Stomach smooth muscle (tissue), 2 donors: ENCODE measurements around the gene PNKD.

Experiments
- H3K27ac ChIP-seq: one replicate; pipeline ENCODE4 v1.7.0; 2013; ENCODE audit warnings: mild to moderate bottlenecking, low read length, inconsistent platforms
- H3K27me3 ChIP-seq, 2 donors: one replicate each; pipeline ENCODE4 v1.7.0; 2013; ENCODE audit warnings: low read length in 2 of 2; ENCODE audit not compliant: insufficient read depth in 2 of 2, control insufficient read depth in 1 of 2
- H3K36me3 ChIP-seq, 2 donors: one replicate each; pipeline ENCODE4 v1.7.0; 2013; ENCODE audit warnings: low read length in 2 of 2; ENCODE audit not compliant: control insufficient read depth in 2 of 2, insufficient read depth in 2 of 2
- H3K4me1 ChIP-seq: one replicate; pipeline ENCODE4 v1.7.0; 2013; ENCODE audit warnings: low read length; ENCODE audit not compliant: control insufficient read depth, insufficient read depth
- H3K4me3 ChIP-seq, 2 donors: one replicate each; pipeline ENCODE4 v1.7.0; 2013; ENCODE audit warnings: low read length in 2 of 2
- H3K9ac ChIP-seq, 2 donors: one replicate each; pipeline ENCODE4 v1.7.0; 2013; ENCODE audit warnings: low read length in 2 of 2, mild to moderate bottlenecking in 1 of 2
- H3K9me3 ChIP-seq, 2 donors: one replicate each; pipeline ENCODE4 v1.7.0; 2013; ENCODE audit warnings: low read length in 2 of 2; ENCODE audit not compliant: control insufficient read depth in 2 of 2
- donor health status: healthy.
- donor health status: Pancreatic carcinoma.

Gene PNKD

GRCh38 chr2:218329826-218330593, 59.7 kb downstream of the PNKD start:
- no peak overlapping the region for H3K27ac ChIP-seq
- no peaks in the 10 kb centered on the region for H3K4me1 ChIP-seq
- no peaks in the 10 kb centered on the region for H3K36me3 ChIP-seq
- no peaks in the 10 kb centered on the region for H3K9me3 ChIP-seq
- no peaks in the 10 kb centered on the region for H3K27me3 ChIP-seq
- H3K9ac ChIP-seq: no peak overlapping the region
- H3K4me3 ChIP-seq: no peak overlapping the region

- Histone ChIP-seq H3K4me1 (no peaks in the 10 kb centered on the region), H3K4me3 (no peak overlapping the region), H3K27ac (no peak overlapping the region), H3K9me3 (no peaks in the 10 kb centered on the region), H3K36me3 (no peaks in the 10 kb centered on the region), H3K9ac (no peak overlapping the region), H3K27me3 (no peaks in the 10 kb centered on the region)
These were observed 61.4 kb downstream of the PNKD start for GRCh38 chr2:218331745-218332144.

GRCh38 chr2:218332288-218332687, 62.0 kb downstream of the PNKD start:
- H3K4me1 ChIP-seq: no peaks in the 10 kb centered on the region
- H3K27ac ChIP-seq: no peak overlapping the region
- H3K4me3 ChIP-seq: no peak overlapping the region
- no peak overlapping the region for H3K9ac ChIP-seq
- no peaks in the 10 kb centered on the region for H3K27me3 ChIP-seq
- no peaks in the 10 kb centered on the region for H3K9me3 ChIP-seq
- no peaks in the 10 kb centered on the region for H3K36me3 ChIP-seq

- no peak overlapping the region for H3K4me3 ChIP-seq
- H3K27ac ChIP-seq: no peak overlapping the region
- no peak overlapping the region for H3K9ac ChIP-seq
- no peaks in the 10 kb centered on the region for H3K27me3 ChIP-seq
- H3K9me3 ChIP-seq: no peaks in the 10 kb centered on the region
- no peaks in the 10 kb centered on the region for H3K4me1 ChIP-seq
- H3K36me3 ChIP-seq: no peaks in the 10 kb centered on the region
These were observed 62.8 kb downstream of the PNKD start for GRCh38 chr2:218332920-218333645.

- no peak overlapping the region for H3K27ac ChIP-seq
- H3K4me1 ChIP-seq: no peaks in the 10 kb centered on the region
- H3K9ac ChIP-seq: no peak overlapping the region
- H3K36me3 ChIP-seq: no peaks in the 10 kb centered on the region
- no peaks in the 10 kb centered on the region for H3K9me3 ChIP-seq
- H3K4me3 ChIP-seq: no peak overlapping the region
- no peaks in the 10 kb centered on the region for H3K27me3 ChIP-seq
These were observed 64.2 kb downstream of the PNKD start for GRCh38 chr2:218334531-218334930.

- Histone ChIP-seq H3K27me3 (no peaks in the 10 kb centered on the region), H3K27ac (no peak overlapping the region), H3K4me3 (no peak overlapping the region), H3K9ac (no peak overlapping the region), H3K9me3 (no peaks in the 10 kb centered on the region), H3K4me1 (no peaks in the 10 kb centered on the region), H3K36me3 (no peaks in the 10 kb centered on the region)
These were observed 70.3 kb downstream of the PNKD start for GRCh38 chr2:218340656-218341055.

- Histone ChIP-seq H3K4me1 (no peaks in the 10 kb centered on the region), H3K4me3 (no peak overlapping the region), H3K9me3 (no peaks in the 10 kb centered on the region), H3K27ac (no peak overlapping the region), H3K9ac (no peak overlapping the region), H3K27me3 (no peaks in the 10 kb centered on the region), H3K36me3 (no peaks in the 10 kb centered on the region)
These were observed 71.1 kb downstream of the PNKD start for GRCh38 chr2:218341381-218341780.

- no peaks in the 10 kb centered on the region for H3K4me1 ChIP-seq
- H3K9ac ChIP-seq: no peak overlapping the region
- no peaks in the 10 kb centered on the region for H3K27me3 ChIP-seq
- no peak overlapping the region for H3K27ac ChIP-seq
- no peaks in the 10 kb centered on the region for H3K9me3 ChIP-seq
- H3K4me3 ChIP-seq: no peak overlapping the region
- no peaks in the 10 kb centered on the region for H3K36me3 ChIP-seq
These were observed 72.5 kb downstream of the PNKD start for GRCh38 chr2:218342837-218343236.

- no peak overlapping the region for H3K27ac ChIP-seq
- H3K36me3 ChIP-seq: no peaks in the 10 kb centered on the region
- no peaks in the 10 kb centered on the region for H3K4me1 ChIP-seq
- no peak overlapping the region for H3K4me3 ChIP-seq
- no peaks in the 10 kb centered on the region for H3K27me3 ChIP-seq
- no peaks in the 10 kb centered on the region for H3K9me3 ChIP-seq
- no peak overlapping the region for H3K9ac ChIP-seq
These were observed 73.3 kb downstream of the PNKD start for GRCh38 chr2:218343591-218343990.

- Histone ChIP-seq H3K36me3 (no peaks in the 10 kb centered on the region), H3K27me3 (no peaks in the 10 kb centered on the region), H3K4me1 (no peaks in the 10 kb centered on the region), H3K9ac (no peak overlapping the region), H3K27ac (no peak overlapping the region), H3K9me3 (no peaks in the 10 kb centered on the region), H3K4me3 (no peak overlapping the region)
These were observed 73.9 kb downstream of the PNKD start for GRCh38 chr2:218344090-218344754.
